Suprapubic skin (tissue), 3 donors: ENCODE measurements around the gene TSC22D3.

Experiments
- POLR2AphosphoS5 ChIP-seq, 3 donors: sonication (generic); formaldehyde crosslinking; IDR thresholded peaks; one replicate each; pipeline ENCODE4 v1.6.1; 2017; ENCODE audit warnings: antibody characterized with exemption in 3 of 3
- TF ChIP-seq, protein P1 (sequence below), 2 donors: fragments of 200-600 bp in 1 of 2; fragments of 450-650 bp in 1 of 2; sonication (generic) in 1 of 2; IDR thresholded peaks; one replicate each; pipeline ENCODE4 v1.5.1; 2016 to 2019; ENCODE audit warnings: antibody characterized with exemption in 2 of 2, mild to moderate bottlenecking in 1 of 2, moderate library complexity in 1 of 2

- TF ChIP-seq, protein P1, sequence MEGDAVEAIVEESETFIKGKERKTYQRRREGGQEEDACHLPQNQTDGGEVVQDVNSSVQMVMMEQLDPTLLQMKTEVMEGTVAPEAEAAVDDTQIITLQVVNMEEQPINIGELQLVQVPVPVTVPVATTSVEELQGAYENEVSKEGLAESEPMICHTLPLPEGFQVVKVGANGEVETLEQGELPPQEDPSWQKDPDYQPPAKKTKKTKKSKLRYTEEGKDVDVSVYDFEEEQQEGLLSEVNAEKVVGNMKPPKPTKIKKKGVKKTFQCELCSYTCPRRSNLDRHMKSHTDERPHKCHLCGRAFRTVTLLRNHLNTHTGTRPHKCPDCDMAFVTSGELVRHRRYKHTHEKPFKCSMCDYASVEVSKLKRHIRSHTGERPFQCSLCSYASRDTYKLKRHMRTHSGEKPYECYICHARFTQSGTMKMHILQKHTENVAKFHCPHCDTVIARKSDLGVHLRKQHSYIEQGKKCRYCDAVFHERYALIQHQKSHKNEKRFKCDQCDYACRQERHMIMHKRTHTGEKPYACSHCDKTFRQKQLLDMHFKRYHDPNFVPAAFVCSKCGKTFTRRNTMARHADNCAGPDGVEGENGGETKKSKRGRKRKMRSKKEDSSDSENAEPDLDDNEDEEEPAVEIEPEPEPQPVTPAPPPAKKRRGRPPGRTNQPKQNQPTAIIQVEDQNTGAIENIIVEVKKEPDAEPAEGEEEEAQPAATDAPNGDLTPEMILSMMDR (IDR thresholded peaks at IDR 0.05), result no peak
- no peak for TF ChIP-seq POLR2AphosphoS5 (IDR thresholded peaks at IDR 0.05)
These were observed 48.6 kb downstream of the TSC22D3 start for GRCh38 chrX:107726816-107727534.
